CD4-positive, alpha-beta T cell (primary cell): ENCODE measurements around the gene CHRM4. TPM values are rescaled to one million over a fixed set of nuclear protein-coding genes. Genes with fewer than 3 reads are reported as not detected.

Source experiments
- ATAC-seq: fragments of 200-7000 bp; cut with Tn5 transposase; one replicate; pipeline ENCODE4 v1.10.0; 2022; ENCODE audit warnings: mild to moderate bottlenecking; ENCODE audit not compliant: poor library complexity
- CTCF ChIA-PET: fragments of 350-600 bp; sonication (Branson Sonifier 250); formaldehyde crosslinking; loops from one replicate; lab custom pipeline; 2021; ENCODE audit warnings: antibody characterized with exemption, inconsistent platforms; lab: Charles Lee
- POLR2A ChIA-PET: fragments of 350-600 bp; sonication (Branson Sonifier 250); formaldehyde crosslinking; loops from one replicate; lab custom pipeline; 2021; ENCODE audit warnings: antibody characterized with exemption, inconsistent platforms; lab: Charles Lee
- DNase-seq, 14 experiments: peaks; one replicate each; pipeline ENCODE4 v3.0.0-alpha.2; 2013 to 2020; ENCODE audit warnings: mixed read lengths in 2 of 14
- H3K27ac ChIP-seq, 2 donors: one replicate each; pipeline versions ENCODE4 v1.5.1 to v1.7.0; 2013; ENCODE audit warnings: low read length in 2 of 2, low read depth in 1 of 2, mild to moderate bottlenecking in 1 of 2
- H3K27me3 ChIP-seq, 2 experiments: 1 replicate in 1 of 2; 2 replicates in 1 of 2; pipeline versions ENCODE4 v1.6.1 to v1.7.0; 2013; ENCODE audit warnings: low read length in 2 of 2, control low read depth in 1 of 2, mild to moderate bottlenecking in 1 of 2, moderate library complexity in 1 of 2; ENCODE audit not compliant: insufficient read depth in 2 of 2, control insufficient read depth in 1 of 2
- H3K36me3 ChIP-seq: one replicate; pipeline ENCODE4 v1.6.1; 2013; ENCODE audit warnings: low read length, control low read depth; ENCODE audit not compliant: insufficient read depth
- H3K4me1 ChIP-seq: one replicate; pipeline ENCODE4 v1.6.1; 2013; ENCODE audit warnings: low read length, control low read depth; ENCODE audit not compliant: insufficient read depth
- H3K4me3 ChIP-seq: one replicate; pipeline ENCODE4 v1.5.1; 2013; ENCODE audit warnings: mild to moderate bottlenecking, low read length, moderate library complexity
- H3K9me3 ChIP-seq, 2 experiments: 1 replicate in 1 of 2; 2 replicates in 1 of 2; pipeline versions ENCODE4 v1.6.1 to v1.7.0; 2013; ENCODE audit warnings: low read length in 2 of 2, mild to moderate bottlenecking in 2 of 2, control low read depth in 1 of 2, moderate library complexity in 1 of 2; ENCODE audit not compliant: control insufficient read depth in 1 of 2, insufficient read depth in 1 of 2
- H3K27ac Mint-ChIP-seq: one replicate; pipeline ENCODE4 v1.8.0; 2020; ENCODE audit warnings: mixed read lengths
- H3K27me3 Mint-ChIP-seq: one replicate; pipeline ENCODE4 v1.8.0; 2021; ENCODE audit warnings: mixed read lengths
- H3K36me3 Mint-ChIP-seq: one replicate; pipeline ENCODE4 v1.8.0; 2021; ENCODE audit warnings: low read depth, mixed read lengths
- H3K4me1 Mint-ChIP-seq: one replicate; pipeline ENCODE4 v1.8.0; 2021; ENCODE audit warnings: low read depth, mixed read lengths
- H3K4me3 Mint-ChIP-seq: one replicate; pipeline ENCODE4 v1.8.0; 2020; ENCODE audit warnings: mild to moderate bottlenecking, mixed read lengths
- H3K9me3 Mint-ChIP-seq: one replicate; pipeline ENCODE4 v1.8.0; 2020; ENCODE audit warnings: mixed read lengths
- CTCF ChIP-seq: fragments of 200-600 bp; IDR thresholded peaks from one replicate; pipeline ENCODE4 v1.8.0; 2022; ENCODE audit warnings: antibody characterized with exemption, mild to moderate bottlenecking
- intact Hi-C, 2 experiments: fragments of 100-400 bp; cut with DNase I in 1 of 2; cut with micrococcal nuclease in 1 of 2; formaldehyde crosslinking; loops; one replicate each; pipeline versions ENCODE4 v1.15.1 to v1.9.0; 2023 to 2025; cut with DNase I, micrococcal nuclease
- total RNA-seq, 174 experiments: library from RNA in 2 of 174; stranded (reverse) in 2 of 174; gene quantifications; one replicate each; pipeline ENCODE4 v1.2.3 and lab custom pipeline; 2021 to 2026

Gene CHRM4
- total RNA-seq, 2 experiments from 2014 or later: 3.2 to 3.7 TPM

- no peak overlapping the region for H3K4me3 ChIP-seq
- DNase-seq (peak in 1 of 14 experiments; percentile 21), ATAC-seq (no peak)
- peaks cover 0 to 34% of the 10 kb centered on the region in 2 experiments for H3K9me3 ChIP-seq
- H3K4me1 ChIP-seq: peaks cover 41% of the 10 kb centered on the region
- no peak overlapping the region for H3K4me3 Mint-ChIP-seq
- ChIA-PET POLR2A (interaction anchor here (0.6 to 1.1 kb wide), 2 partner anchors 75 to 1471 kb away, joined by 3 read pairs; no protein-coding TSS in a partner anchor), CTCF (no interaction called here)
- peaks cover 52% of the 10 kb centered on the region for H3K27me3 Mint-ChIP-seq
- no peaks in the 10 kb centered on the region for H3K36me3 ChIP-seq
- no peaks in the 10 kb centered on the region for H3K9me3 Mint-ChIP-seq
- H3K27ac Mint-ChIP-seq: no peak overlapping the region
- no peak for TF ChIP-seq CTCF
- intact Hi-C loops: no loop called here
- peaks cover 51 to 56% of the 10 kb centered on the region in 2 experiments for H3K27me3 ChIP-seq
- H3K27ac ChIP-seq: no peak overlapping the region
- peaks cover 3% of the 10 kb centered on the region for H3K36me3 Mint-ChIP-seq
- peaks cover 16% of the 10 kb centered on the region for H3K4me1 Mint-ChIP-seq
Observed at GRCh38 chr11:46383974-46384701, 7.4 kb downstream of the CHRM4 start.

GRCh38 chr11:46383404-46383758 is 8.2 kb downstream of the CHRM4 start:
- Histone ChIP-seq H3K27ac (no peak overlapping the region), H3K4me3 (no peak overlapping the region), H3K9me3 (peaks cover 0 to 34% of the 10 kb centered on the region in 2 experiments), H3K4me1 (peaks cover 41% of the 10 kb centered on the region), H3K27me3 (peaks cover 43 to 49% of the 10 kb centered on the region in 2 experiments), H3K36me3 (peaks cover 3% of the 10 kb centered on the region)
- ATAC-seq (no peak), DNase-seq (no peak)
- Mint-ChIP-seq H3K36me3 (peaks cover 5% of the 10 kb centered on the region), H3K9me3 (no peaks in the 10 kb centered on the region), H3K4me3 (peak overlapping the region; percentile 76), H3K27ac (no peak overlapping the region), H3K4me1 (peaks cover 11% of the 10 kb centered on the region), H3K27me3 (peaks cover 45% of the 10 kb centered on the region)
- POLR2A ChIA-PET: interaction anchor here (0.6 to 1.1 kb wide), 3 partner anchors 9 to 1471 kb away, joined by 3 read pairs; no protein-coding TSS in a partner anchor
- intact Hi-C loops: no loop called here
- CTCF ChIA-PET: no interaction called here
- TF ChIP-seq CTCF: no peak

GRCh38 chr11:46382646-46383403 is 8.8 kb downstream of the CHRM4 start:
- Mint-ChIP-seq H3K36me3 (peaks cover 7% of the 10 kb centered on the region), H3K27me3 (peaks cover 39% of the 10 kb centered on the region), H3K9me3 (no peaks in the 10 kb centered on the region), H3K4me1 (peaks cover 5% of the 10 kb centered on the region), H3K27ac (no peak overlapping the region), H3K4me3 (peak overlapping the region; percentile 76)
- peaks cover 38 to 43% of the 10 kb centered on the region in 2 experiments for H3K27me3 ChIP-seq
- H3K9me3 ChIP-seq: peaks cover 0 to 31% of the 10 kb centered on the region in 2 experiments
- ChIA-PET CTCF (no interaction called here), POLR2A (interaction anchor here (0.8 to 1.1 kb wide), 2 partner anchors 10 to 73 kb away, joined by 3 read pairs; no protein-coding TSS in a partner anchor)
- no peak for TF ChIP-seq CTCF
- intact Hi-C loops: no loop called here
- ATAC-seq (no peak), DNase-seq (peak in 1 of 14 experiments; percentile 29)
- peaks cover 37% of the 10 kb centered on the region for H3K4me1 ChIP-seq
- H3K4me3 ChIP-seq: no peak overlapping the region
- H3K36me3 ChIP-seq: peaks cover 8% of the 10 kb centered on the region
- no peak overlapping the region for H3K27ac ChIP-seq
